Stimulated activated CD4-positive, alpha-beta T cell treated with anti-CD3 and anti-CD28 coated beads, Interleukin-1b, Interleukin-23, amount 100 ng/mL, for 1 hour (primary cell): ENCODE results near the gene PREX1.

Source experiments
- DNase-seq, 2 donors: peaks; one replicate each; pipeline ENCODE4 v3.0.0-alpha.2; 2020; ENCODE audit warnings: low read depth in 2 of 2

Gene PREX1

DNA sequence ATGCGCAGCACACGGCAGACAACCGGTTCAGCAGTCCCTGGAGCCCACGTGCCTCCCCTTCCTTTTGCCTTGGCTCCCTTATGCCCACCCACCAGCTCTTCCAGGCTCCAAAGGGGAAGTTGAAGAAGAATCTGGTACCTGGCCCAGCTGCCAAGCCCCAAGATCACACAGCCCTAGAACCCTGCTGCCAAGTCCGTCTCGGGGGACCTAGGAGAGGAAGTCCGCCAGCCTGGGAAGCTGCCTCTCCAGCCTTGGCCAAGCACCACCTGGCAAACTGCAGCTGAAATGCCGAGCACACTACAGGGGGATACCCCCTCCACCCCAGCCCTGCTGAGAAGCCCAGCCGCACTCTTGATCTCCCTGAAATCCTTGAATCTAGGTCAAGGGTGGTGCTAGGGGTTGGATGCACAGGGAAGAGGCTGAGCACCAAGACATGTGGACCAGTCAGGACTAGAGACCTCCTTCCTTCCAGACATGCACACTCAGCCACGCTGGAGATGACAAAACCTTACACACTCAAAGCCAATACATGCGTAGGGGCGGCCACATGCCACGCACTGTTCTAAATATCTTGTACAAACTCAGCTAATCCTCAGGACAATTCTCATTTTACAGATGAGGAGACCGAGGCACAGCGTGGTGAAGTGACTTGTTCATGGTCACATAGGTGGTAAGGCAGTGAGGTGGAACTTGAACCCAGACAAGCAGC, 124.1 kb downstream of the PREX1 start:
- no peak for DNase-seq

DNA sequence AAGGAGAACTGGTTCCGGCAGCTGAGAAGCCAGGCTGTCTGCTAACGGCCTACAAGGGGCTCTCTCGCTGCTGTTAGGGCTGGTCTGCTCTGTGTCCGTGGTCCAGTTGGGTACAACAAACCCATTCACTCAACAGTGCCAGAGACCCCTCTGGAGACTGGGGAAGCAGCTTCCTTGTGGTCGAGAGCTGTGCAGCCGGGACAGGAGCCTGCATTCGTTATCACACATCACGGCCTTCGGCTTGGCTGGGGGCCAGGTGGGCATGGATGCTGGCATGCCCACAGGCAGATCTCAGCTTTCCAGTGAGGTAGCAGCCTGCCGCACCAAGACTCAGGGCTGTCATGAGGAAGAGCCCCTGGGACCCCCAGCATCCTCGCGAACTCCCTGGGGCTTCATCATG, 124.7 kb downstream of the PREX1 start:
- DNase-seq: no peak

GRCh38 chr20:48702455-48702913, 125.3 kb downstream of the PREX1 start:
- DNase-seq: no peak

DNA sequence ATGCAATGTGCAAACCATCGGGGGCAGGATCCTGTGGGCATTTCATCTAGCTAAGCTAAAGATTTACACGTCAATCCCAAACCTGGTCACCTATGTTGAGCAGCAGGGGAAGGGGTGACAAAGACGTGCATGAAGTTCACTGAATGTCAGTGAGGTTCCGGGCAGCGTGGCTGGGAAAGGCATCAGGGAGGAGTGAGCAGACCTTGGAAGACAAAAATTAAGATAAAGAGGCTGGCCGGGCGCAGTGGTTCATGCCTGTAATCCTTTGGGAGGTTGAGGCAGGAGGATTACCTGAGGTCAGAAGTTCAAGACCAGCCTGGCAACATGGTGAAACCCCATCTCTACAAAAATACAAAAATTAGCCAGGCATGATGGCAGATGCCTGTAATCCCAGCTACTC, 126.1 kb downstream of the PREX1 start:
- DNase-seq: no peak

DNA sequence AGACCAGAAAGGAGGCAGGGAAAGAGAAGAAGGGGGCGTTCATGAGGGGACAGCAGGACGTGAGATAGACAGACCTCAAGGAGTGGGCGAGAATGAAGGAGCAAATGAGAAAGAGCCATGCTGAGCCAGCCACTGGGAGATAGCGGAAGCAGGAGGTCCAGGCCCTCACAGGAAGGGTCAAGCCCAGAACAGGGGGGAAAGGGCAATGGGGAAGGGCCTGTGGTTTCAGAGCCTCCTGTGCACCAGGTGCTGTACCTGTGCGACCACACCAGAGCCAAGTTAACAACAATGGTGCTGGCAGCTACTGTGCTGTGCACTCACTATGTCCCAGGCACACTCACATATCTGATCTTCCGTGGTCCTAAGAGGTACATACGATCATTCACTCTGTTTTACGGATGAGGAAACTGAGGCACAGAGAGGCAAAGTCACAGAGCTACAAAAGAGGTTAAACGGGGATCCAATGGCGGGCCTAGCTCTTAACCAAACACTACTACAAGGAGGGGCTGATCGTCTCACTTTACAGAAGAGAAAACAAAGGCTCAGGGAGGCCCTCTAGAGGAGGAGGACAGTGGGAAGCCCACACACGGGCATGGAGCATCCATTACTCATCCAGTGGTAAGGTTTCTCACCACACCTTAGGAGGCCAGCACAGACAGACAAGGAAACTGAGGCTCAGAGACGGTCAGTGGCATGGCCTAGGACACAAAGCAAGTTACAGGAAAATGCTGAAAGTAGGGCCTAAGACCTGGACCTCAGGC, 129.1 kb downstream of the PREX1 start:
- DNase-seq: no peak

- DNase-seq: no peak
These were observed 129.8 kb downstream of the PREX1 start for GRCh38 chr20:48697845-48698491.

- DNase-seq: no peak
These were observed 131.1 kb downstream of the PREX1 start for GRCh38 chr20:48696671-48697070.

- DNase-seq: no peak
These were observed 132.1 kb downstream of the PREX1 start for GRCh38 chr20:48695738-48696137.

GRCh38 chr20:48695255-48695654, 132.5 kb downstream of the PREX1 start:
- DNase-seq: no peak

GRCh38 chr20:48694381-48694865, 133.4 kb downstream of the PREX1 start:
- no peak for DNase-seq

GRCh38 chr20:48691523-48691922, 136.3 kb downstream of the PREX1 start:
- no peak for DNase-seq

DNA sequence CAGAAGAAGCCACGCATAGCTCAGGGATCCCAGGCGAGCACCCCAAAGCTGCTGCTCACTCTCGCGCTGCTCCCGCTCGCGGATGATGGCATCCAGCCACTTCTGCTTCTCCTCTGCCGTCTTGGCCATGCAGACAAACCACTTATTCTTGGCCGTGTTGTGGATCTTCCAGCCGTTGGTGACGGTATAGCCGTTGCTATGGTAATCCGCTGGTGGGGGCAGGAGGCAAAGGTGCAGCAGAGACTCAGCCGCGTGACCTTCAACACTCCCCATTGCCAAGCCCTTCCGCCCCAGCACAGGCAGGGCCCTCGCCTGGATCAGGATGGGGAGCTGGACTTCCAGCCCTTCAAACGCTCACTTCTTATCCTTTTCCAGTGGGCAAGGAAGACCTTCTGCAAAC, 136.9 kb downstream of the PREX1 start:
- no peak for DNase-seq

- DNase-seq: no peak
These were observed 137.8 kb downstream of the PREX1 start for GRCh38 chr20:48689874-48690571.

DNA sequence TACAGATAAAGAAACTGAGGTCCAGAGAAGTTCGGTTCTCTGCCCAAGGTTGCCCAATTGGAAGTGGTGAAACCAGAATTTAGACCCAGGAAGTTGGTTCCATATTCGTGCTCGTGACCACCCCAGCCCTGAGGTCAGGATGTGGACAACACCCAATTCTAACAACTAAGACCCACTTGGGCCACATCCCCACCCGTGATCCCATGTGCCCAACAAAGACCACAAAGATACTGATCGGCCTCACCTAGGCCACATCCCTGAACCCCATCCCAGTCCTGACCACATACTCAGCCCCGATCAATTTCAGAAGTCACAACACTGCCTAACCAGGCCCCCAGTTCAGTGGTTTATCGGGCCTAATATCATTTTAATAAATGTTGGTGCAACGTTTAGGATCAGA, 138.4 kb downstream of the PREX1 start:
- no peak for DNase-seq

DNA sequence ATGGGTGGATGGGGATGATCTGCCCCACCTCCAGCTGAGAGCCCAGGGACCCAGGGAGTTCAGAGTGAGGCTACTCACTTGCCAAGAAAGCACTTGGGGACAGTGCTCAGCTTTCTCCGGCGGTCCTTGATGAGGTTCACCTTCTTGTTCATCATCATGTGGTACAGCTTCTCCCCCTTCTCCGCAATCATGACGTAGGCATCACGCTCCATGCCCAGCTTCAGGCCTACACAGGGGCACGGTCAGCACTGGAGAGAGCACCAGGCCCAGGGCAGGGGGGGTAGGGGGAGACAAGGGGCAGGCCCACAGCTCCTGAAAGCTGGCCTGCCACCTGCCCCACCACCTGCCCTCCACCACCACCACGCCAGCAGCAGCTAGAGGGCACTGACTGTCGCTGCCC, 139.2 kb downstream of the PREX1 start:
- no peak for DNase-seq

DNA sequence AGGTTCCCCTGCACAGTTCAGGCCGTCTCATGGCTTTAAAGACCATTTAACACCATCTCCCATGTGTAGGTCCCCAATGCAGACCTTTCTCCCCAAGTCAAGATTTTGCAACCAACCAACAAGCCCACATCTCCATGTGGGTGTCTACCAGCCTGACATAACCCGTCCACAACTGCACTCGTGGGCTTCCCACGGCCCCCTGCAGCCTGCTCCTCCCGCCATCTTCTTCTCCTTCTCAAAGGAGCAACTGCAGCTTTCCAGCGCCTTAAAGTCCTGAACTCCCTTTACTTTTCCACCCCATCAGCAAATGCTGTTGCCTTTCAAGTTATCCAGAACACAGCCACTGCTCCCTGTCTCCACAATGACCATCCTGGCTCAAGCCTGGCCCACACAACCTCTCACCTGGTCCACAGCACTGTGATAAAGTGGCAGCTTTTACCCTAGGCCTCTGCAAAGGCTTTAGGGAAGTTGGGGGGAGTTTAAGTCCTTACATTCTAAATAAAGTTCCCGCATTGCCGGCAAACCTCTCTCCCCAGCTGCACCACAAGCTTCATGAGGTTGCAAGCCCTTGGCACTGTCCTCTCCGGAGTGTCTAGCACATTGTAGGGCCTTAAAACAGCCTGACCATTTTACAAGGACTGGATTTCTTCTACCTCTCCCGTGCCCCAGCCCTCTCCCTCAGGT, 140.5 kb downstream of the PREX1 start:
- no peak for DNase-seq

DNA sequence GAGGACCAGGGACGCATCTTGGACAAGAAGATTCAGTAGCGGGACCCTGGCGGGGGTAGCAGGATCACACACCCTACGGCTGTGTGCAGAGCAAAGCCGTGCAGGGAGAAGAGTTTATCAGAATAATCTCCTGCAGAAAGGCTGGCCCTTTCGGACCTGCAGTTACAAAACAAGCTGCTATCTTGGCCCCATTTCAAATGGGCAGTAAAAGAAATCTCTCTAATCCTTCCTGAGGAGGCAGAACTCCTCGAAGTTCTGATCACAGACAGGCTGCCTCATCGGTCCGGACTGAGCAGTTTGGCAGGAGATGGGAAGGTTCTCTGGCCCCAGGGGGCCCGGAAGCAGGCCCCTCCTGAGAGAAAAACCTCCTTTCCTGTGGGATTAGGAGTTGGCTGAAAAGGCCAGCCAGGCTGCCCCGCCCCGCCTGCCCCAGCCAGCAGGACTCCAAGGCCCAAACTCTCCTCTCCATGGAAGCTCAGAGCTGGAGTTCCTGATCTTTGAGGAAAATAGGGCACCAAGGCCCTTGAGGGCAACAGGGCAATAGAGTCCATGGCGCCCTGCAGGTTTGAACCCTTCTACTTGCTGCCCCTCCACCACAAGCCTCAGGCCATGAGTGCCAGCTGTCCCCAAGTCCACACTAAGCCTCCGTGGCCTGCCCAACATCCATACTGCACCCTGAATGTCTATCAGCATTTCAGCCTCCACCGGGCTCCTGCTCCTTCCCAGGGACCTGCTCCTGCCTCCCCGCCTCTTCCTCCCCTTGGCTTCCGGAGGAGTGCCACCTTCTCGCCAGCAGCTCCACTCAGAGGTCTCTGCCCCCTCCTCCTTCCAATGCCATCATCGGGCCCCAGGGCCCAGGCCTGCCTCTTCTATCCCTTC, 141.3 kb downstream of the PREX1 start:
- no peak for DNase-seq

- DNase-seq: no peak
These were observed 142.5 kb downstream of the PREX1 start for GRCh38 chr20:48685300-48685699.

DNA sequence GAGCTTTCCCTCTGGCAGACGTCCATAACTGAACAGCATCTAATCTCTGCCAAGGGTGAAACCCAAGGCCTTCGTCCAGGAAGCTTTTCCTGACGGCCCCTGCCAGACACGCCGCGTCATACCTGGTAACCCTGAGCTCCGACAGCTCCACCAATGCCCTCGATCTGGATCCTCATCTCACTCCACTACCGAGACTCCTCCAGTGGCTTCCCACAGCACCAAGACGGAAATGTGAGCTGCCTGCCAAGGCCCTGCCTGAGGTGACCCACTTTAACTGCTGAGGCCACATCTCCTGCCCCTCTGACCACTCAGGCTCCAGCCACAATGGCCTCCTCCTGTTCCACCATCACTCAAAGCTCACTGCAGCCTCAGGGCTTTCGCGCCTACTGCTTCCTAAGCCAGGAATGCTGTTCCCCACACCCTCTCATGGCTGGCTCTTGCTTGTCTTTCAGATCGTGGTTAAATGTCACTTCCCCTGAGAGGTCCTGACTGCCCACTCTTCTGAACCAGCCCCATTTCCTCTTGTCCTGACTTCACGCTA, 143.2 kb downstream of the PREX1 start:
- no peak for DNase-seq
